ENCODE measurements around the gene CNTNAP2.

- TF ChIP-seq, protein P1, sequence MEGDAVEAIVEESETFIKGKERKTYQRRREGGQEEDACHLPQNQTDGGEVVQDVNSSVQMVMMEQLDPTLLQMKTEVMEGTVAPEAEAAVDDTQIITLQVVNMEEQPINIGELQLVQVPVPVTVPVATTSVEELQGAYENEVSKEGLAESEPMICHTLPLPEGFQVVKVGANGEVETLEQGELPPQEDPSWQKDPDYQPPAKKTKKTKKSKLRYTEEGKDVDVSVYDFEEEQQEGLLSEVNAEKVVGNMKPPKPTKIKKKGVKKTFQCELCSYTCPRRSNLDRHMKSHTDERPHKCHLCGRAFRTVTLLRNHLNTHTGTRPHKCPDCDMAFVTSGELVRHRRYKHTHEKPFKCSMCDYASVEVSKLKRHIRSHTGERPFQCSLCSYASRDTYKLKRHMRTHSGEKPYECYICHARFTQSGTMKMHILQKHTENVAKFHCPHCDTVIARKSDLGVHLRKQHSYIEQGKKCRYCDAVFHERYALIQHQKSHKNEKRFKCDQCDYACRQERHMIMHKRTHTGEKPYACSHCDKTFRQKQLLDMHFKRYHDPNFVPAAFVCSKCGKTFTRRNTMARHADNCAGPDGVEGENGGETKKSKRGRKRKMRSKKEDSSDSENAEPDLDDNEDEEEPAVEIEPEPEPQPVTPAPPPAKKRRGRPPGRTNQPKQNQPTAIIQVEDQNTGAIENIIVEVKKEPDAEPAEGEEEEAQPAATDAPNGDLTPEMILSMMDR (IDR thresholded peaks at IDR 0.05), result no peak
- TF ChIP-seq POLR2A (IDR thresholded peaks at IDR 0.05), result no peak
Measured at GRCh38 chr7:146725520-146725919, 608.9 kb downstream of the CNTNAP2 start.

All from testis (tissue), 2 donors.